Osteocyte (in vitro differentiated cells): ENCODE results near the gene TNS3. TPM values are rescaled to one million over a fixed set of nuclear protein-coding genes. Genes with fewer than 3 reads are reported as not detected.

Experiments used
- DNase-seq: peaks from one replicate; pipeline ENCODE4 v3.0.0; 2021; ENCODE audit warnings: mixed read lengths; ENCODE audit not compliant: unreplicated experiment; ENCODE audit errors: extremely low spot score
- H3K27ac Mint-ChIP-seq: one replicate; pipeline ENCODE4 v1.8.0; 2021; ENCODE audit warnings: mild to moderate bottlenecking, mixed read lengths; ENCODE audit not compliant: unreplicated experiment
- H3K27me3 Mint-ChIP-seq: one replicate; pipeline ENCODE4 v1.8.0; 2021; ENCODE audit warnings: mixed read lengths; ENCODE audit not compliant: unreplicated experiment
- H3K36me3 Mint-ChIP-seq: one replicate; pipeline ENCODE4 v1.8.0; 2021; ENCODE audit warnings: mixed read lengths; ENCODE audit not compliant: unreplicated experiment
- H3K4me1 Mint-ChIP-seq: one replicate; pipeline ENCODE4 v1.8.0; 2021; ENCODE audit warnings: mixed read lengths; ENCODE audit not compliant: unreplicated experiment
- H3K4me3 Mint-ChIP-seq: one replicate; pipeline ENCODE4 v1.8.0; 2021; ENCODE audit warnings: mild to moderate bottlenecking, moderate library complexity, mixed read lengths; ENCODE audit not compliant: unreplicated experiment
- H3K9me3 Mint-ChIP-seq: one replicate; pipeline ENCODE4 v1.8.0; 2021; ENCODE audit warnings: mixed read lengths; ENCODE audit not compliant: unreplicated experiment
- CTCF ChIP-seq: fragments of 200-600 bp; sonication (generic); IDR thresholded peaks from 2 replicates; pipeline ENCODE4 v1.5.0; 2021; ENCODE audit warnings: antibody characterized with exemption, mild to moderate bottlenecking, moderate library complexity
- total RNA-seq: library from RNA; stranded (reverse); gene quantifications from 2 replicates; pipeline ENCODE4 v1.2.1, GENCODE V29; 2021

The TNS3 gene
- total RNA-seq, 1 donor from 2014 or later: 93.8 TPM

GRCh38 chr7:47342296-47343060 is 239.4 kb downstream of the TNS3 start:
- H3K36me3 Mint-ChIP-seq: peaks cover 36% of the 10 kb centered on the region
- no peaks in the 10 kb centered on the region for H3K27me3 Mint-ChIP-seq

GRCh38 chr7:47340517-47340916 is 241.4 kb downstream of the TNS3 start:
- no peak for TF ChIP-seq CTCF
- Mint-ChIP-seq H3K4me1 (peaks cover 22% of the 10 kb centered on the region), H3K9me3 (peaks cover 5% of the 10 kb centered on the region), H3K36me3 (peaks cover 44% of the 10 kb centered on the region), H3K4me3 (no peak overlapping the region), H3K27ac (no peak overlapping the region), H3K27me3 (no peaks in the 10 kb centered on the region)
- DNase-seq: no peak

More at GRCh38 chr7:47342296-47343060, 239.4 kb downstream of the TNS3 start:
- Mint-ChIP-seq H3K27ac (no peak overlapping the region), H3K9me3 (peaks cover 4% of the 10 kb centered on the region), H3K4me1 (peaks cover 13% of the 10 kb centered on the region), H3K4me3 (no peak overlapping the region)
- no peak for DNase-seq
- no peak for TF ChIP-seq CTCF

GRCh38 chr7:47338026-47338425 is 243.9 kb downstream of the TNS3 start:
- no peak for DNase-seq
- Mint-ChIP-seq H3K27ac (no peak overlapping the region), H3K9me3 (peaks cover 5% of the 10 kb centered on the region), H3K27me3 (no peaks in the 10 kb centered on the region), H3K4me1 (peaks cover 39% of the 10 kb centered on the region), H3K4me3 (no peak overlapping the region), H3K36me3 (peaks cover 30% of the 10 kb centered on the region)
- no peak for TF ChIP-seq CTCF

GRCh38 chr7:47337531-47337930 is 244.4 kb downstream of the TNS3 start:
- TF ChIP-seq CTCF: no peak
- Mint-ChIP-seq H3K4me3 (no peak overlapping the region), H3K9me3 (peaks cover 5% of the 10 kb centered on the region), H3K36me3 (peaks cover 30% of the 10 kb centered on the region), H3K27me3 (no peaks in the 10 kb centered on the region), H3K4me1 (peaks cover 44% of the 10 kb centered on the region), H3K27ac (no peak overlapping the region)
- DNase-seq: no peak

- Mint-ChIP-seq H3K4me3 (no peak overlapping the region), H3K9me3 (peaks cover 5% of the 10 kb centered on the region), H3K4me1 (peaks cover 52% of the 10 kb centered on the region), H3K27ac (no peak overlapping the region), H3K36me3 (peaks cover 25% of the 10 kb centered on the region), H3K27me3 (no peaks in the 10 kb centered on the region)
- TF ChIP-seq CTCF: no peak
- DNase-seq: no peak
Measured at GRCh38 chr7:47336472-47337425, 245.2 kb downstream of the TNS3 start.
